ENCODE measurements around the gene TBPL2. TPM values are rescaled to one million over a fixed set of nuclear protein-coding genes. Genes with fewer than 3 reads are reported as not detected.

Gene TBPL2
- total RNA-seq, 1 donor from 2014 or later = not detected

- H3K4me1 ChIP-seq = peaks cover 15% of the 10 kb centered on the region
- H3K27ac ChIP-seq = no peak overlapping the region
- H3K27me3 ChIP-seq = no peaks in the 10 kb centered on the region
- H3K36me3 ChIP-seq = no peaks in the 10 kb centered on the region
- peak in 1 of 2 donors; percentile 86 for DNase-seq (ENCODE audit: extremely low spot score in 2 of 2)
- TF ChIP-seq POLR2AphosphoS5 (IDR thresholded peaks at IDR 0.05; ENCODE audit: insufficient read depth in 1 of 2, low read depth in 1 of 2) (no peak), POLR2A (IDR thresholded peaks at IDR 0.05) (no peak)
- TF ChIP-seq, protein P1, sequence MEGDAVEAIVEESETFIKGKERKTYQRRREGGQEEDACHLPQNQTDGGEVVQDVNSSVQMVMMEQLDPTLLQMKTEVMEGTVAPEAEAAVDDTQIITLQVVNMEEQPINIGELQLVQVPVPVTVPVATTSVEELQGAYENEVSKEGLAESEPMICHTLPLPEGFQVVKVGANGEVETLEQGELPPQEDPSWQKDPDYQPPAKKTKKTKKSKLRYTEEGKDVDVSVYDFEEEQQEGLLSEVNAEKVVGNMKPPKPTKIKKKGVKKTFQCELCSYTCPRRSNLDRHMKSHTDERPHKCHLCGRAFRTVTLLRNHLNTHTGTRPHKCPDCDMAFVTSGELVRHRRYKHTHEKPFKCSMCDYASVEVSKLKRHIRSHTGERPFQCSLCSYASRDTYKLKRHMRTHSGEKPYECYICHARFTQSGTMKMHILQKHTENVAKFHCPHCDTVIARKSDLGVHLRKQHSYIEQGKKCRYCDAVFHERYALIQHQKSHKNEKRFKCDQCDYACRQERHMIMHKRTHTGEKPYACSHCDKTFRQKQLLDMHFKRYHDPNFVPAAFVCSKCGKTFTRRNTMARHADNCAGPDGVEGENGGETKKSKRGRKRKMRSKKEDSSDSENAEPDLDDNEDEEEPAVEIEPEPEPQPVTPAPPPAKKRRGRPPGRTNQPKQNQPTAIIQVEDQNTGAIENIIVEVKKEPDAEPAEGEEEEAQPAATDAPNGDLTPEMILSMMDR (IDR thresholded peaks at IDR 0.05) = no peak
- peak overlapping the region in 1 of 2 donors; percentile 28 for H3K4me3 ChIP-seq
- intact Hi-C loops (cut with DNase I) = no loop called here
- no peaks in the 10 kb centered on the region for H3K9me3 ChIP-seq
Measured at GRCh38 chr14:55454264-55455002, 14.0 kb upstream of the TBPL2 start.

DNA sequence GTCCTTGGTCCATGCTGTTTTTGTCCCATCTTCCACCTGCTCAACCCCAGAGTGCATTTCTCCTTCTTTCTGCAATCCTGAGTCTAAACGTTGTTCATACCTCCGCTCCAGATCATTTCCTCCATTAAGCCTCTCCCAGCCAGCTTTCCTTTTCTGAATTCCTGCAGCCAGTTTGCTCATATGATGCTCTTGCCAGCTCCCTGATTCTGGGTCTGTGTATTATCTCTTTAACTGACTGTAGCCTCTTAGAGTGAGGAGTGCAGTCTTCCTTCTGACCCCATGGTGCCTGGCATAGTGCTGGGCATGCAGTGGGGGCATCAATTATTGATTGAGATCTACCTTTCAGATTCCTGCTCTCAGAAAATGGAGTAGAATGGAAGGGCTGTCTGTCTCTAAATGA is 11.5 kb upstream of the TBPL2 start:
- Histone ChIP-seq H3K27ac (no peak overlapping the region), H3K9me3 (no peaks in the 10 kb centered on the region), H3K4me3 (no peak overlapping the region), H3K36me3 (no peaks in the 10 kb centered on the region), H3K27me3 (no peaks in the 10 kb centered on the region), H3K4me1 (peaks cover 34% of the 10 kb centered on the region)
- DNase-seq (ENCODE audit: extremely low spot score in 2 of 2) = peak in 1 of 2 donors; percentile 18
- TF ChIP-seq POLR2AphosphoS5 (IDR thresholded peaks at IDR 0.05; ENCODE audit: insufficient read depth in 1 of 2, low read depth in 1 of 2) (no peak), POLR2A (IDR thresholded peaks at IDR 0.05) (no peak)
- TF ChIP-seq, protein P1 (IDR thresholded peaks at IDR 0.05) = no peak
- intact Hi-C loops (cut with DNase I) = no loop called here

- H3K36me3 ChIP-seq = no peaks in the 10 kb centered on the region
- intact Hi-C loops (cut with DNase I) = no loop called here
- H3K27me3 ChIP-seq = no peaks in the 10 kb centered on the region
- H3K9me3 ChIP-seq = no peaks in the 10 kb centered on the region
- H3K4me1 ChIP-seq = peaks cover 39% of the 10 kb centered on the region
- DNase-seq (ENCODE audit: extremely low spot score in 2 of 2) = peak in 1 of 2 donors; percentile 37
- no peak overlapping the region for H3K4me3 ChIP-seq
- TF ChIP-seq POLR2A (IDR thresholded peaks at IDR 0.05) = no peak
- TF ChIP-seq, protein P1 (IDR thresholded peaks at IDR 0.05) = no peak
- no peak for TF ChIP-seq POLR2AphosphoS5 (IDR thresholded peaks at IDR 0.05; ENCODE audit: insufficient read depth in 1 of 2, low read depth in 1 of 2)
- H3K27ac ChIP-seq = no peak overlapping the region
Measured at GRCh38 chr14:55451398-55451797, 11.0 kb upstream of the TBPL2 start.

DNA sequence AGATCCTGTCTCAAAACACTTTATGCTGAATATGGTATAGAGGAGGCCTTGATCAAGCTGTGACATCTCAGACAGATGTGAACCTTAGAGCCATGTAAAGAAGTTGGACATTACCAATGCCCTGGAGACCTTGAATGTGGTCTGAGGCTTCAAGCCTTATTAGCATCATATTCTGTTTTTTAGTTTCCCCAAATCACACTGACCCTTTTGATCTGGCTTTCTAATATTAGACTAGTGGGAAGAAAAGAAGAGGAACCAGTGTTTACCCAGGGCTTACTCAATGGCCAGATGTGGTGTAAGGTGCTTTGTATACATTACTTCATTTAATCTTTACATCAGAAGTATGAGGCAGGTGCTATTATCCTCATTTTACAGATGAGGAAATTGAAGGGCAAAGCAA is 10.6 kb upstream of the TBPL2 start:
- Histone ChIP-seq H3K36me3 (no peaks in the 10 kb centered on the region), H3K4me3 (no peak overlapping the region), H3K4me1 (peaks cover 41% of the 10 kb centered on the region), H3K27ac (no peak overlapping the region), H3K27me3 (no peaks in the 10 kb centered on the region), H3K9me3 (no peaks in the 10 kb centered on the region)
- TF ChIP-seq POLR2AphosphoS5 (IDR thresholded peaks at IDR 0.05; ENCODE audit: insufficient read depth in 1 of 2, low read depth in 1 of 2) (no peak), POLR2A (IDR thresholded peaks at IDR 0.05) (no peak)
- TF ChIP-seq, protein P1 (IDR thresholded peaks at IDR 0.05) = no peak
- intact Hi-C loops (cut with DNase I) = no loop called here
- peak in 1 of 2 donors; percentile 3 for DNase-seq (ENCODE audit: extremely low spot score in 2 of 2)

DNA sequence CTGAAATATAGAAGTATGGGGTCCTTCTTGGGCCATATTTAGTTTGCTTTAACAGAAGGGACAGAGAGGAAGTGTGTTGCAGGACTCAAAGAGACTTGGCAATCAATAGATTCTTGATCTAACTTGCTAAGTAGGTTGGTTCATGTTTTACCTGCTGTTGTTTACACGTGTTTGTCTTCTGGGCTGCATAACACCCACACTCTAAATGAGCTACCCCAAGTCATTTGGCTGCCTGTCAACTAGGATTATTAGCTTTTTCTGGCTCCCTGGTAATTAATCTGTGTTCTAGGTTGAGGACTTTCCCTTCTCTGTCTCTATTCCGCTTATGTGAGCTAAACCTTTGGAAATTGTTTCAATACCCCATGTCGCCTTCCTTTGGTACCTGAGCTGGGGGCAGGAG is 10.1 kb upstream of the TBPL2 start:
- TF ChIP-seq POLR2A (IDR thresholded peaks at IDR 0.05) = no peak
- no peak for TF ChIP-seq POLR2AphosphoS5 (IDR thresholded peaks at IDR 0.05; ENCODE audit: insufficient read depth in 1 of 2, low read depth in 1 of 2)
- TF ChIP-seq, protein P1 (IDR thresholded peaks at IDR 0.05) = no peak
- no peak overlapping the region for H3K4me3 ChIP-seq
- no peaks in the 10 kb centered on the region for H3K9me3 ChIP-seq
- DNase-seq (ENCODE audit: extremely low spot score in 2 of 2) = peak in 1 of 2 donors; percentile 34
- H3K36me3 ChIP-seq = no peaks in the 10 kb centered on the region
- no peaks in the 10 kb centered on the region for H3K27me3 ChIP-seq
- intact Hi-C loops (cut with DNase I) = no loop called here
- H3K4me1 ChIP-seq = peaks cover 41% of the 10 kb centered on the region
- H3K27ac ChIP-seq = no peak overlapping the region
